Measurements from ENCODE around the gene PLA2G3.

DNA sequence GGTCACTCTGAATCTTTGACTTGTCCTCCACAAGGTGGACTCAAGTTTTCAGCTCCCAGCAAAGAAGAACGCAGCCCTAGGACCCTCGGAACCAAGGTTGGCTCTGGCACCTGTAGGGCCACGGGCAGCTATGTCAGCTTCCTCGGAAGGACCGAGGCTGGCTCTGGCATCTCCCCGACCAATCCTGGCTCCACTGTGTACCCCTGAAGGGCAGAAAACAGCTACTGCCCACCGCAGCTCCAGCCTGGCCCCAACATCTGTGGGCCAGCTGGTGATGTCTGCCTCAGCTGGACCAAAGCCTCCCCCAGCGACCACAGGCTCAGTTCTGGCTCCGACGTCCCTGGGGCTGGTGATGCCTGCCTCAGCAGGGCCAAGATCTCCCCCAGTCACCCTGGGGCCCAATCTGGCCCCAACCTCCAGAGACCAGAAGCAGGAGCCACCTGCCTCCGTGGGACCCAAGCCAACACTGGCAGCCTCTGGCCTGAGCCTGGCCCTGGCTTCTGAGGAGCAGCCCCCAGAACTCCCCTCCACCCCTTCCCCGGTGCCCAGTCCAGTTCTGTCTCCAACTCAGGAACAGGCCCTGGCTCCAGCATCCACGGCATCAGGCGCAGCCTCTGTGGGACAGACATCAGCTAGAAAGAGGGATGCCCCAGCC, 15.4 kb downstream of the PLA2G3 start:
- TF ChIP-seq, protein P1, sequence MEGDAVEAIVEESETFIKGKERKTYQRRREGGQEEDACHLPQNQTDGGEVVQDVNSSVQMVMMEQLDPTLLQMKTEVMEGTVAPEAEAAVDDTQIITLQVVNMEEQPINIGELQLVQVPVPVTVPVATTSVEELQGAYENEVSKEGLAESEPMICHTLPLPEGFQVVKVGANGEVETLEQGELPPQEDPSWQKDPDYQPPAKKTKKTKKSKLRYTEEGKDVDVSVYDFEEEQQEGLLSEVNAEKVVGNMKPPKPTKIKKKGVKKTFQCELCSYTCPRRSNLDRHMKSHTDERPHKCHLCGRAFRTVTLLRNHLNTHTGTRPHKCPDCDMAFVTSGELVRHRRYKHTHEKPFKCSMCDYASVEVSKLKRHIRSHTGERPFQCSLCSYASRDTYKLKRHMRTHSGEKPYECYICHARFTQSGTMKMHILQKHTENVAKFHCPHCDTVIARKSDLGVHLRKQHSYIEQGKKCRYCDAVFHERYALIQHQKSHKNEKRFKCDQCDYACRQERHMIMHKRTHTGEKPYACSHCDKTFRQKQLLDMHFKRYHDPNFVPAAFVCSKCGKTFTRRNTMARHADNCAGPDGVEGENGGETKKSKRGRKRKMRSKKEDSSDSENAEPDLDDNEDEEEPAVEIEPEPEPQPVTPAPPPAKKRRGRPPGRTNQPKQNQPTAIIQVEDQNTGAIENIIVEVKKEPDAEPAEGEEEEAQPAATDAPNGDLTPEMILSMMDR (IDR thresholded peaks at IDR 0.05; ENCODE audit: borderline replicate concordance, extremely low read depth, low read length, poor library complexity, severe bottlenecking): no peak
- TF ChIP-seq EZH2 (IDR thresholded peaks at IDR 0.05; ENCODE audit: borderline replicate concordance, low read depth, low read length, severe bottlenecking): no peak

All from DND-41 (cell line).